ELF-1 (cell line): ENCODE data around the gene MZT1.
"Not testable (repeated sequence)": the region's sequence is repeated elsewhere in the genome, so short reads cannot be mapped to it uniquely, and the experiment has no call there.

Experiments used
- DNase-seq: peaks from one replicate; pipeline ENCODE4 v3.0.0-alpha.2; 2016; ENCODE audit warnings: low read depth, low spot score

MZT1 gene

GRCh38 chr13:72727417-72728289, at the start of gene MZT1, which contains the start of gene BORA:
TSS of gene MZT1 (minus strand) at chr13:72727629. CDS start at chr13:72727602, 27 bp downstream.
TSS of gene BORA (plus strand) at chr13:72727923. CDS start at chr13:72728941, 1,018 bp downstream.
- DNase-seq: peak; percentile 98

GRCh38 chr13:72774019-72774418, 46.6 kb upstream of the MZT1 start:
- DNase-seq: no peak

GRCh38 chr13:72763411-72763810, 36.0 kb upstream of the MZT1 start:
- no peak for DNase-seq

GRCh38 chr13:72760189-72760588, 32.8 kb upstream of the MZT1 start:
- DNase-seq: no peak

GRCh38 chr13:72757792-72758535, 30.5 kb upstream of the MZT1 start:
- DNase-seq: no peak

GRCh38 chr13:72754111-72754510, 26.7 kb upstream of the MZT1 start:
- DNase-seq: no peak

- no peak for DNase-seq
Observed at GRCh38 chr13:72751220-72751619, 23.8 kb upstream of the MZT1 start.

- no peak for DNase-seq
Observed at GRCh38 chr13:72745260-72745659, 17.8 kb upstream of the MZT1 start.

- DNase-seq: no peak
Observed at GRCh38 chr13:72740015-72740414, 12.6 kb upstream of the MZT1 start.

- DNase-seq: no peak
Observed at GRCh38 chr13:72737033-72737432, 9.6 kb upstream of the MZT1 start.

- no peak for DNase-seq
Observed at GRCh38 chr13:72728290-72728605, 819 bp upstream of the MZT1 start.

GRCh38 chr13:72726726-72727416, 558 bp downstream of the MZT1 start:
- DNase-seq: peak; percentile 22

GRCh38 chr13:72726185-72726584, 1.2 kb downstream of the MZT1 start:
- DNase-seq: not testable (repeated sequence)

- no peak for DNase-seq
Observed at GRCh38 chr13:72716776-72717175, 10.7 kb downstream of the MZT1 start.

- no peak for DNase-seq
Observed at GRCh38 chr13:72700509-72700908, 26.9 kb downstream of the MZT1 start.

GRCh38 chr13:72698164-72698563, 29.3 kb downstream of the MZT1 start:
- no peak for DNase-seq

- no peak for DNase-seq
Observed at GRCh38 chr13:72696579-72696978, 30.9 kb downstream of the MZT1 start.

- peak; percentile 4 for DNase-seq
Observed at GRCh38 chr13:72694314-72694713, 33.1 kb downstream of the MZT1 start.

- DNase-seq: no peak
Observed at GRCh38 chr13:72693832-72694231, 33.6 kb downstream of the MZT1 start.

GRCh38 chr13:72692884-72693514, 34.4 kb downstream of the MZT1 start:
- peak; percentile 55 for DNase-seq

- no peak for DNase-seq
Observed at GRCh38 chr13:72689181-72689696, 38.2 kb downstream of the MZT1 start.

- DNase-seq: no peak
Observed at GRCh38 chr13:72686766-72687165, 40.7 kb downstream of the MZT1 start.
